Keratinocyte (primary cell): Measurements from ENCODE around the gene SEC61A1.

Experiments
- CTCF ChIP-seq, 3 experiments: IDR thresholded peaks in 1 of 3; conservative IDR thresholded peaks in 1 of 3; optimal IDR thresholded peaks in 1 of 3; 2 replicates in 2 of 3; 3 replicates in 1 of 3; pipeline versions ENCODE3 to v1.5.1; 2011; ENCODE audit warnings: low read length in 3 of 3, mild to moderate bottlenecking in 3 of 3, moderate library complexity in 2 of 3, control low read depth in 1 of 3, inconsistent platforms in 1 of 3; ENCODE audit not compliant: insufficient read depth in 2 of 3; ENCODE audit errors: extremely low read depth in 1 of 3
- EZH2 ChIP-seq: IDR thresholded peaks from one replicate; pipeline ENCODE4 v1.6.1; 2012; ENCODE audit warnings: inconsistent platforms, mild to moderate bottlenecking, low read length, moderate library complexity

DNA sequence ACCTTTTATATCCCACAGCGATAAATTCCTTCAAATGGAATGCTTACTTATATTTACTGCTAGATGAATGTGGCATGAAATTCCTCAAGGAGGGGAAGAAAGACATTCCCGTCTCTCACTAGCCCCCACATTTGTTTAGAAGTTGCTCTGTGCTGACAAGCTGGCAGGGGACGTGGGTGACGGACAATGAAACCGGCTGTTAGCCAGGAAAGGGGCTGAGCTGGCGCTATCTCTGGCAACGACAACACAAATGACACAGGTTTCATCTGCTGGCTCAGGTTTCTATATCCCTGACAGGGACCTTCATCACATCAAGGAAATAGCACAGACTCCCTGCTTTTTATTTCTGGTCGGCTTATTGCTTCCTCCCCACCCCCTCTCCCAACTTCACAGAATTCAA is 55.6 kb downstream of the SEC61A1 start:
- no peak for TF ChIP-seq CTCF (optimal IDR thresholded peaks at IDR 0.05 in 1 of 3, IDR thresholded peaks at IDR 0.05 in 1 of 3, conservative IDR thresholded peaks at IDR 0.05 in 1 of 3; ENCODE audit: extremely low read depth in 1 of 3, insufficient read depth in 2 of 3, low read length in 3 of 3)
- TF ChIP-seq EZH2 = no peak
